GM21786 (cell line): ENCODE results near the gene TMEM88.

Experiments
- ATAC-seq: cut with Tn5 transposase; IDR thresholded peaks from one replicate; pipeline ENCODE4 v1.9.1; 2021; ENCODE audit not compliant: unreplicated experiment

Gene TMEM88

GRCh38 chr17:7843536-7844291, 11.2 kb upstream of the TMEM88 start:
- ATAC-seq: no peak

DNA sequence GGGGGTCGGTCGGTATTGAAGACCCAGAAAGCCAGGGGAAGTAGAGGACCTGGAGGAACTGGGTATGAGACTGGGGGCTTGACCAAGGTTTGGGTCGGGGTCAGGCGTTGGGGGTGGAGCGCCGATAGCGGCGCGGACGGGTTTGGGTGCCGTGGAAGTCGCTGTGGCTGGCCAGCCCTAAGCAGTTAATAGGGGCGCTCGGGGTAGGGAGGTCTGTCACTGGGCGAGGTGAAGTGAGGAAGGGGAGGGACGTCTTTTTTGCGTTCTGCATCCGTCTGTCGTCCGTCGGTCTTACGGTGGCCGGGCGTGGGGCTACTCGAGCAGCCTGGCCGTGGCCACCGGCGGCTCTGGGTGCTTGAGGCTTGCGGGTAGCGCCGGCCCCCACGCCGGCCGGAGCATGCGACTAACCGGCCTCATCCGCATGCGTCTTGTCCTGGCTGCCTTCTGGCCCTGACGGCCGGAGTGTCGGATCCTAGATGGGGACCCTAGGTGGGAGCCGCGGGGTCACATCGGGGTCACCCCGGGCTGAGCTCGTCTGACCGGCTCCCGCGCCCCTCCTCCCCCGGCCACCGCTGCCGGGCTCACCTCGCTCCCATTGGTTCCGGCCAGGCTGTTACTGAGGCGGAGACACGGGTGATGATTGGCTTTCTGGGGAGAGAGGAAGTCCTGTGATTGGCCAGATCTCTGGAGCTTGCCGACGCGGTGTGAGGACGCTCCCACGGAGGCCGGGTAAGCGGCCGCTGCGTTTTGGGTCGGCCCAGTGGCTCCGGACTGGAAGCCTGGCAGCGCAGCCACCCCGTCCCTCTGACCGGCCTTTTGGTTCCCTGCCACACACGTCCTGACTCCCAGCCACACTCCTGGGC, 10.3 kb upstream of the TMEM88 start:
- peak; percentile 46 for ATAC-seq

- ATAC-seq: no peak
Observed at GRCh38 chr17:7845359-7846062, 9.4 kb upstream of the TMEM88 start.

GRCh38 chr17:7846063-7846735, 8.7 kb upstream of the TMEM88 start:
- no peak for ATAC-seq

- ATAC-seq: no peak
Observed at GRCh38 chr17:7846765-7847661, 7.9 kb upstream of the TMEM88 start.

DNA sequence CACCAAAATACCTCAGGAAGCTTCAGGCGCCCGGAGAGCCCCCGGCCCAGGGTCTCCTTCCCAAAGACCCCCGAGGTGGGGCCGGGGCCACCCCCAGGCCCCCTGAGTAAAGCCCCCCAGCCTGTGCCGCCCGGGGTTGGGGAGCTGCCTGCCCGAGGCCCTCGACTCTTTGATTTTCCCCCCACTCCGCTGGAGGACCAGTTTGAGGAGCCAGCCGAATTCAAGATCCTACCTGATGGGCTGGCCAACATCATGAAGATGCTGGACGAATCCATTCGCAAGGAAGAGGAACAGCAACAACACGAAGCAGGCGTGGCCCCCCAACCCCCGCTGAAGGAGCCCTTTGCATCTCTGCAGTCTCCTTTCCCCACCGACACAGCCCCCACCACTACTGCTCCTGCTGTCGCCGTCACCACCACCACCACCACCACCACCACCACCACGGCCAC, 6.7 kb upstream of the TMEM88 start:
- no peak for ATAC-seq

DNA sequence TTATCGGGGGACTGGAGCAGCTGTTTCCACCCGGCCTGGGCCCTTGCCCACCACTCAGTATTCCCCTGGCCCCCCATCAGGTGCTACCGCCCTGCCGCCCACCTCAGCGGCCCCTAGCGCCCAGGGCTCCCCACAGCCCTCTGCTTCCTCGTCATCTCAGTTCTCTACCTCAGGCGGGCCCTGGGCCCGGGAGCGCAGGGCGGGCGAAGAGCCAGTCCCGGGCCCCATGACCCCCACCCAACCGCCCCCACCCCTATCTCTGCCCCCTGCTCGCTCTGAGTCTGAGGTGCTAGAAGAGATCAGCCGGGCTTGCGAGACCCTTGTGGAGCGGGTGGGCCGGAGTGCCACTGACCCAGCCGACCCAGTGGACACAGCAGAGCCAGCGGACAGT, 6.1 kb upstream of the TMEM88 start:
- ATAC-seq: no peak

DNA sequence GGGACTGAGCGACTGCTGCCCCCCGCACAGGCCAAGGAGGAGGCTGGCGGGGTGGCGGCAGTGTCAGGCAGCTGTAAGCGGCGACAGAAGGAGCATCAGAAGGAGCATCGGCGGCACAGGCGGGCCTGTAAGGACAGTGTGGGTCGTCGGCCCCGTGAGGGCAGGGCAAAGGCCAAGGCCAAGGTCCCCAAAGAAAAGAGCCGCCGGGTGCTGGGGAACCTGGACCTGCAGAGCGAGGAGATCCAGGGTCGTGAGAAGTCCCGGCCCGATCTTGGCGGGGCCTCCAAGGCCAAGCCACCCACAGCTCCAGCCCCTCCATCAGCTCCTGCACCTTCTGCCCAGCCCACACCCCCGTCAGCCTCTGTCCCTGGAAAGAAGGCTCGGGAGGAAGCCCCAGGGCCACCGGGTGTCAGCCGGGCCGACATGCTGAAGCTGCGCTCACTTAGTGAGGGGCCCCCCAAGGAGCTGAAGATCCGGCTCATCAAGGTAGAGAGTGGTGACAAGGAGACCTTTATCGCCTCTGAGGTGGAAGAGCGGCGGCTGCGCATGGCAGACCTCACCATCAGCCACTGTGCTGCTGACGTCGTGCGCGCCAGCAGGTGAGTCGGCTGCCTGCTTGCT, 5.6 kb upstream of the TMEM88 start:
- no peak for ATAC-seq

DNA sequence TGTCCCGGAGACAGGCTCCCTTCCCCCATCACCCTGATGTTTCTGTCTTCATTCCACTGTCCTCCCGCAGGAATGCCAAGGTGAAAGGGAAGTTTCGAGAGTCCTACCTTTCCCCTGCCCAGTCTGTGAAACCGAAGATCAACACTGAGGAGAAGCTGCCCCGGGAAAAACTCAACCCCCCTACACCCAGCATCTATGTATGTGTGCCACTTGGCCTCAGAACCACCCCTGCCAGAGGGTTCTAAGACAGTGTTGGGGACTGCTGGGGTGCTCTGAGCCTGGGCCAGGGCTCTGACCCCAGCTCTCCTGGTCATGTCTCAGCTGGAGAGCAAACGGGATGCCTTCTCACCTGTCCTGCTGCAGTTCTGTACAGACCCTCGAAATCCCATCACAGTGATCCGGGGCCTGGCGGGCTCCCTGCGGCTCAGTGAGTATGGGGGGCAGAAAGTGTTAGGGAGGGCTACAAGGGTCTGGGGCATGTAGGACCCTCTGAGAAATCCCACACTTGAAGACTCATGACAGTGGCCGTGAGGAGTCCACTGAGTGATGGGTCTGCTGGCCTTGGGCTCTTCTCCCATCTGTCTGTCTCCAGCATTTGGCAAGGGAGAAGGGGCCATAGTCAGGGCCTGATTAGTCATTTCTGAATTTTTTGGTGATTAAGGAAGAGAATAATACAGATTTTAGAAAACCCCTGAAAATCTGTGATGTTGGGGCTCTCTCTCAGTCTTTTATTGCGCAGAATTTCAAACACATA, 4.9 kb upstream of the TMEM88 start:
- ATAC-seq: no peak

DNA sequence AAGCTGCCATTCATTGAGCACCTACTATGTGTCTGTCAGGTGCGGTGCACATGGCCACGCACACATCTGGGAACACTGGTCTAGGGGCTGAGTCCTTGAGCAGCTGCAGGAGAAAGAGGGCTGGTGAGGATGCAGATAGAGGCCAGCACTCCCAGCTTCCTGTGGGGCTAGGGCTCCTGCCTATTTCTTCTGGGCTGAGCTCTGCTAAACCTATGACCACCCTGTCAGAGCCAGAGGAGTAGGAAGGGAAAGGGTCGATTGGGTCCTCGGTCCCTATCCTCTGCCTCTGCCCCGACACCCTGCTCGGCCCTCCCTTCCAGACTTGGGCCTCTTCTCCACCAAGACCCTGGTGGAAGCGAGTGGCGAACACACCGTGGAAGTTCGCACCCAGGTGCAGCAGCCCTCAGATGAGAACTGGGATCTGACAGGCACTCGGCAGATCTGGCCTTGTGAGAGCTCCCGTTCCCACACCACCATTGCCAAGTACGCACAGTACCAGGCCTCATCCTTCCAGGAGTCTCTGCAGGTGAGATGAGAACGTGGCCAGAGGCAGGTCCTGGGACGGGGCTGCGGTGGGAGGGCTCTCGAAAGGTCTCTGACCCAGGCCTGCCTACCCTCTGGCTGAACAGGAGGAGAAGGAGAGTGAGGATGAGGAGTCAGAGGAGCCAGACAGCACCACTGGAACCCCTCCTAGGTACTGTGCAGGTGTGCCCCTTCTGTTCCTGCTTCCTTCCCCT, 4.0 kb upstream of the TMEM88 start:
- no peak for ATAC-seq

DNA sequence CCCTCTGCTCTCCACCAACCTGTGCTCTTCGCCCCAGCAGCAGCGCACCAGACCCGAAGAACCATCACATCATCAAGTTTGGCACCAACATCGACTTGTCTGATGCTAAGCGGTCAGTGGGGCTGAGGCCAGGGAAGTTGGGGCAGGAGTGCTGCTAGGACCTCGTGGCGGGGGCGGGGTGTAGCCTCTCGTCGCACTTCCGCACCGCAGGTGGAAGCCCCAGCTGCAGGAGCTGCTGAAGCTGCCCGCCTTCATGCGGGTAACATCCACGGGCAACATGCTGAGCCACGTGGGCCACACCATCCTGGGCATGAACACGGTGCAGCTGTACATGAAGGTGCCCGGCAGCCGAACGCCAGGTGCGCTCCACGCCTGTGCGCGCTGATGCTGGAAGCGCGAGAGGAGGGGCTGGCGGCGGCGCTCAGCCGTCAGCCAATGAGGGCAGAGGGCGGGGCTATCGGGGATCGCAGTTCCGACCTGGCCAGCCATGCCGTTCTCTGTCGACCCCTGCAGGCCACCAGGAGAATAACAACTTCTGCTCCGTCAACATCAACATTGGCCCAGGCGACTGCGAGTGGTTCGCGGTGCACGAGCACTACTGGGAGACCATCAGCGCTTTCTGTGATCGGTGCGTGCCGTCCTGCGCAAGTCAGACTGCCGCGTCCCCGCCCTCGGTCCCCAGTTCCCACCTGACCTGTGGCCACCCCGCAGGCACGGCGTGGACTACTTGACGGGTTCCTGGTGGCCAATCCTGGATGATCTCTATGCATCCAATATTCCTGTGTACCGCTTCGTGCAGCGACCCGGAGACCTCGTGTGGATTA, 3.2 kb upstream of the TMEM88 start:
- ATAC-seq: peak; percentile 70

GRCh38 chr17:7852262-7852670, 2.6 kb upstream of the TMEM88 start:
- ATAC-seq: no peak

DNA sequence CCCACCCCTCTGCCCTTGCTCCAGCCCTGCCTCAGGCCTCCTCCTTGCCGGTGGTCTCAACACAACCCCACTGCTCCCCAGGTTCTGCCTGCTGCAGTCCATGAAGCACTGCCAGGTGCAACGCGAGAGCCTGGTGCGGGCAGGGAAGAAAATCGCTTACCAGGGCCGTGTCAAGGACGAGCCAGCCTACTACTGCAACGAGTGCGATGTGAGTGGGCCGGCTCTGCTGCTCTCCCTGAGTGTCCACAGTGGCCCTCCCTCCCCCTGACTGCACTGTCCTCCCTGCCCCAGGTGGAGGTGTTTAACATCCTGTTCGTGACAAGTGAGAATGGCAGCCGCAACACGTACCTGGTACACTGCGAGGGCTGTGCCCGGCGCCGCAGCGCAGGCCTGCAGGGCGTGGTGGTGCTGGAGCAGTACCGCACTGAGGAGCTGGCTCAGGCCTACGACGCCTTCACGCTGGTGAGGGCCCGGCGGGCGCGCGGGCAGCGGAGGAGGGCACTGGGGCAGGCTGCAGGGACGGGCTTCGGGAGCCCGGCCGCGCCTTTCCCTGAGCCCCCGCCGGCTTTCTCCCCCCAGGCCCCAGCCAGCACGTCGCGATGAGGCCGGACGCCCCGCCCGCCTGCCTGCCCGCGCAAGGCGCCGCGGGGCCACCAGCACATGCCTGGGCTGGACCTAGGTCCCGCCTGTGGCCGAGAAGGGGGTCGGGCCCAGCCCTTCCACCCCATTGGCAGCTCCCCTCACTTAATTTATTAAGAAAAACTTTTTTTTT, 1.8 kb upstream of the TMEM88 start:
- ATAC-seq: no peak

GRCh38 chr17:7853691-7854038, 1.2 kb upstream of the TMEM88 start:
- no peak for ATAC-seq

DNA sequence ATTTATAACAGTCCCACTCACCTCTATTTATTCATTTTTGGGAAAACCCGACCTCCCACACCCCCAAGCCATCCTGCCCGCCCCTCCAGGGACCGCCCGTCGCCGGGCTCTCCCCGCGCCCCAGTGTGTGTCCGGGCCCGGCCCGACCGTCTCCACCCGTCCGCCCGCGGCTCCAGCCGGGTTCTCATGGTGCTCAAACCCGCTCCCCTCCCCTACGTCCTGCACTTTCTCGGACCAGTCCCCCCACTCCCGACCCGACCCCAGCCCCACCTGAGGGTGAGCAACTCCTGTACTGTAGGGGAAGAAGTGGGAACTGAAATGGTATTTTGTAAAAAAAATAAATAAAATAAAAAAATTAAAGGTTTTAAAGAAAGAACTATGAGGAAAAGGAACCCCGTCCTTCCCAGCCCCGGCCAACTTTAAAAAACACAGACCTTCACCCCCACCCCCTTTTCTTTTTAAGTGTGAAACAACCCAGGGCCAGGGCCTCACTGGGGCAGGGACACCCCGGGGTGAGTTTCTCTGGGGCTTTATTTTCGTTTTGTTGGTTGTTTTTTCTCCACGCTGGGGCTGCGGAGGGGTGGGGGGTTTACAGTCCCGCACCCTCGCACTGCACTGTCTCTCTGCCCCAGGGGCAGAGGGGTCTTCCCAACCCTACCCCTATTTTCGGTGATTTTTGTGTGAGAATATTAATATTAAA, 638 bp upstream of the TMEM88 start:
- no peak for ATAC-seq

GRCh38 chr17:7855660-7856010, 769 bp downstream of the TMEM88 start:
- ATAC-seq: no peak
